Stimulated activated effector memory CD8-positive, alpha-beta T cell treated with anti-CD3 and anti-CD28 coated beads, Interleukin-12 subunit alpha, Interleukin-12 subunit beta, amount 100 ng/mL, for 72 hours (primary cell): ENCODE measurements around the gene ADCY5.
A peak's percentile ranks its signal among the peaks of the same experiment; 100 is the strongest.

Experiments used
- ATAC-seq: fragments of 150-1000 bp; cut with Tn5 transposase; 2 replicates; pipeline ENCODE4 v1.10.0; 2021
- DNase-seq, 2 donors: peaks; one replicate each; pipeline ENCODE4 v3.0.0; 2021 to 2022; ENCODE audit warnings: low spot score in 2 of 2
- H3K27ac Mint-ChIP-seq: one replicate; pipeline ENCODE4 v1.8.0; 2022; ENCODE audit warnings: mild to moderate bottlenecking, mixed read lengths
- H3K36me3 Mint-ChIP-seq: one replicate; pipeline ENCODE4 v1.8.0; 2022; ENCODE audit warnings: mild to moderate bottlenecking, mixed read lengths
- H3K4me1 Mint-ChIP-seq: one replicate; pipeline ENCODE4 v1.8.0; 2022; ENCODE audit warnings: mixed read lengths
- H3K4me3 Mint-ChIP-seq: one replicate; pipeline ENCODE4 v1.8.0; 2022; ENCODE audit warnings: mild to moderate bottlenecking, mixed read lengths
- H3K9me3 Mint-ChIP-seq: one replicate; pipeline ENCODE4 v1.8.0; 2022; ENCODE audit warnings: mixed read lengths

The ADCY5 gene

GRCh38 chr3:123344907-123345594 lies 103.8 kb downstream of the ADCY5 start:
- no peak for DNase-seq

GRCh38 chr3:123344175-123344906 lies 104.5 kb downstream of the ADCY5 start:
- Mint-ChIP-seq H3K27ac (no peak overlapping the region), H3K4me1 (peaks cover 17% of the 10 kb centered on the region), H3K4me3 (no peak overlapping the region), H3K9me3 (no peaks in the 10 kb centered on the region), H3K36me3 (no peaks in the 10 kb centered on the region)
- DNase-seq (no peak), ATAC-seq (peak; percentile 53)

More at GRCh38 chr3:123344907-123345594, 103.8 kb downstream of the ADCY5 start:
- Mint-ChIP-seq H3K9me3 (no peaks in the 10 kb centered on the region), H3K36me3 (no peaks in the 10 kb centered on the region), H3K4me1 (peaks cover 17% of the 10 kb centered on the region), H3K4me3 (no peak overlapping the region), H3K27ac (no peak overlapping the region)
- ATAC-seq: no peak

- H3K4me1 Mint-ChIP-seq: peaks cover 11% of the 10 kb centered on the region
Observed at GRCh38 chr3:123343296-123344174, 105.4 kb downstream of the ADCY5 start.

GRCh38 chr3:123342631-123343080 lies 106.2 kb downstream of the ADCY5 start:
- no peak for ATAC-seq
- no peaks in the 10 kb centered on the region for H3K9me3 Mint-ChIP-seq
- no peaks in the 10 kb centered on the region for H3K36me3 Mint-ChIP-seq
- DNase-seq: no peak
- no peak overlapping the region for H3K4me3 Mint-ChIP-seq
- H3K4me1 Mint-ChIP-seq: peaks cover 11% of the 10 kb centered on the region
- H3K27ac Mint-ChIP-seq: no peak overlapping the region

More at GRCh38 chr3:123343296-123344174, 105.4 kb downstream of the ADCY5 start:
- Mint-ChIP-seq H3K9me3 (no peaks in the 10 kb centered on the region), H3K27ac (no peak overlapping the region), H3K4me3 (no peak overlapping the region), H3K36me3 (no peaks in the 10 kb centered on the region)
- ATAC-seq: no peak
- no peak for DNase-seq

GRCh38 chr3:123341871-123342630 lies 106.8 kb downstream of the ADCY5 start:
- DNase-seq (no peak), ATAC-seq (no peak)
- peaks cover 11% of the 10 kb centered on the region for H3K4me1 Mint-ChIP-seq
- H3K36me3 Mint-ChIP-seq: no peaks in the 10 kb centered on the region
- no peak overlapping the region for H3K4me3 Mint-ChIP-seq
- H3K27ac Mint-ChIP-seq: no peak overlapping the region
- no peaks in the 10 kb centered on the region for H3K9me3 Mint-ChIP-seq

GRCh38 chr3:123340336-123340735 lies 108.6 kb downstream of the ADCY5 start:
- ATAC-seq (no peak), DNase-seq (no peak)
- Mint-ChIP-seq H3K36me3 (no peaks in the 10 kb centered on the region), H3K9me3 (no peaks in the 10 kb centered on the region), H3K4me3 (no peak overlapping the region), H3K4me1 (peaks cover 15% of the 10 kb centered on the region), H3K27ac (no peak overlapping the region)

GRCh38 chr3:123339302-123339701 lies 109.6 kb downstream of the ADCY5 start:
- Mint-ChIP-seq H3K27ac (no peak overlapping the region), H3K9me3 (no peaks in the 10 kb centered on the region)

GRCh38 chr3:123338620-123339061 lies 110.2 kb downstream of the ADCY5 start:
- DNase-seq (no peak), ATAC-seq (no peak)
- H3K36me3 Mint-ChIP-seq: no peaks in the 10 kb centered on the region
- peaks cover 11% of the 10 kb centered on the region for H3K4me1 Mint-ChIP-seq
- no peak overlapping the region for H3K27ac Mint-ChIP-seq
- no peaks in the 10 kb centered on the region for H3K9me3 Mint-ChIP-seq
- H3K4me3 Mint-ChIP-seq: no peak overlapping the region

More at GRCh38 chr3:123339302-123339701, 109.6 kb downstream of the ADCY5 start:
- H3K36me3 Mint-ChIP-seq: no peaks in the 10 kb centered on the region
- peaks cover 15% of the 10 kb centered on the region for H3K4me1 Mint-ChIP-seq
- no peak for ATAC-seq
- no peak for DNase-seq
- no peak overlapping the region for H3K4me3 Mint-ChIP-seq

- DNase-seq (no peak), ATAC-seq (no peak)
- Mint-ChIP-seq H3K27ac (no peak overlapping the region), H3K36me3 (no peaks in the 10 kb centered on the region), H3K4me3 (no peak overlapping the region), H3K9me3 (no peaks in the 10 kb centered on the region), H3K4me1 (peaks cover 11% of the 10 kb centered on the region)
Observed at GRCh38 chr3:123337948-123338619, 110.8 kb downstream of the ADCY5 start.

- Mint-ChIP-seq H3K27ac (no peak overlapping the region), H3K4me3 (no peak overlapping the region), H3K9me3 (no peaks in the 10 kb centered on the region), H3K36me3 (no peaks in the 10 kb centered on the region), H3K4me1 (peaks cover 11% of the 10 kb centered on the region)
- ATAC-seq (no peak), DNase-seq (no peak)
Observed at GRCh38 chr3:123337226-123337625, 111.7 kb downstream of the ADCY5 start.

GRCh38 chr3:123336441-123336851 lies 112.4 kb downstream of the ADCY5 start:
- H3K4me3 Mint-ChIP-seq: no peak overlapping the region
- H3K4me1 Mint-ChIP-seq: peaks cover 11% of the 10 kb centered on the region
- H3K36me3 Mint-ChIP-seq: no peaks in the 10 kb centered on the region
- ATAC-seq (no peak), DNase-seq (no peak)
- H3K27ac Mint-ChIP-seq: no peak overlapping the region
- no peaks in the 10 kb centered on the region for H3K9me3 Mint-ChIP-seq

- H3K9me3 Mint-ChIP-seq: no peaks in the 10 kb centered on the region
- no peak overlapping the region for H3K4me3 Mint-ChIP-seq
- DNase-seq (no peak), ATAC-seq (no peak)
- no peak overlapping the region for H3K27ac Mint-ChIP-seq
- H3K4me1 Mint-ChIP-seq: peaks cover 11% of the 10 kb centered on the region
- no peaks in the 10 kb centered on the region for H3K36me3 Mint-ChIP-seq
Observed at GRCh38 chr3:123336001-123336400, 112.9 kb downstream of the ADCY5 start.

- ATAC-seq (no peak), DNase-seq (no peak)
- Mint-ChIP-seq H3K9me3 (no peaks in the 10 kb centered on the region), H3K36me3 (no peaks in the 10 kb centered on the region), H3K4me3 (no peak overlapping the region), H3K27ac (peak overlapping the region; percentile 81), H3K4me1 (peaks cover 11% of the 10 kb centered on the region)
Observed at GRCh38 chr3:123335007-123335670, 113.8 kb downstream of the ADCY5 start.

GRCh38 chr3:123334056-123334455 lies 114.8 kb downstream of the ADCY5 start:
- Mint-ChIP-seq H3K36me3 (no peaks in the 10 kb centered on the region), H3K9me3 (no peaks in the 10 kb centered on the region), H3K27ac (no peak overlapping the region), H3K4me3 (no peak overlapping the region), H3K4me1 (peaks cover 11% of the 10 kb centered on the region)
- DNase-seq: no peak
- ATAC-seq: no peak
